ENCODE results near the gene XKR3.

Gene XKR3

DNA sequence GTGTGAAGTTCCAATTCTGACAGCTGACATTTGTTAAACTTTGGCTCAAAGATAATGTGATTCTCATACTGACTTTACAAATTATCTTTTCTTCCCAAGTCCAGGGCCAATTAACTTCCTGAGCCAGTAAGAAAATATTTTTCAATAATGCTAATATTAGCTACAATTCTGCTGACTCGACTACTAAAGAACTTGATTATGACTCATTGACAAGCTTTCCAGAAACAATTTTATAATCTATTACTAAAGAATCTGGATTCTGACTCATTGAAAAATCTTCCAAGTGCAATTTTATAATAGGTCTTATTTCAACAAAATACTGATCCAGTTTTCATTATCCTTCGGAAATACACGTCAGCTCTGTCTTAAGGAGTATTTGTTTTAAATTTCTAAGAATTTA is 12.9 kb upstream of the XKR3 start:
- no peak overlapping the region for H3K4me3 ChIP-seq (ENCODE audit: low read depth in 1 of 2, low read length in 2 of 2)
- H3K4me1 ChIP-seq (ENCODE audit: control insufficient read depth in 1 of 2, insufficient read depth in 2 of 2, low read length in 2 of 2) = no peaks in the 10 kb centered on the region
- no peak overlapping the region for H3K27ac ChIP-seq (ENCODE audit: low read depth, low read length)
- H3K27me3 ChIP-seq (ENCODE audit: control insufficient read depth in 1 of 2, insufficient read depth in 2 of 2, low read length in 2 of 2) = no peaks in the 10 kb centered on the region
- H3K9ac ChIP-seq (ENCODE audit: low read depth in 1 of 2, low read length in 2 of 2) = no peak overlapping the region
- peaks cover 0 to 6% of the 10 kb centered on the region in 2 donors for H3K9me3 ChIP-seq (ENCODE audit: control insufficient read depth in 1 of 2, low read length in 2 of 2)
- H3K36me3 ChIP-seq (ENCODE audit: control insufficient read depth in 1 of 2, insufficient read depth in 2 of 2, low read length in 2 of 2) = no peaks in the 10 kb centered on the region

GRCh38 chr22:16834971-16835370 is 9.8 kb upstream of the XKR3 start:
- Histone ChIP-seq H3K36me3 (ENCODE audit: control insufficient read depth in 1 of 2, insufficient read depth in 2 of 2, low read length in 2 of 2) (no peaks in the 10 kb centered on the region), H3K9ac (ENCODE audit: low read depth in 1 of 2, low read length in 2 of 2) (no peak overlapping the region), H3K9me3 (ENCODE audit: control insufficient read depth in 1 of 2, low read length in 2 of 2) (peaks cover 0 to 6% of the 10 kb centered on the region in 2 donors)

GRCh38 chr22:16831257-16831656 is 6.0 kb upstream of the XKR3 start:
- Histone ChIP-seq H3K27me3 (ENCODE audit: control insufficient read depth in 1 of 2, insufficient read depth in 2 of 2, low read length in 2 of 2) (no peaks in the 10 kb centered on the region), H3K36me3 (ENCODE audit: control insufficient read depth in 1 of 2, insufficient read depth in 2 of 2, low read length in 2 of 2) (no peaks in the 10 kb centered on the region), H3K4me1 (ENCODE audit: control insufficient read depth in 1 of 2, insufficient read depth in 2 of 2, low read length in 2 of 2) (no peaks in the 10 kb centered on the region), H3K27ac (ENCODE audit: low read depth, low read length) (no peak overlapping the region), H3K9ac (ENCODE audit: low read depth in 1 of 2, low read length in 2 of 2) (no peak overlapping the region), H3K4me3 (ENCODE audit: low read depth in 1 of 2, low read length in 2 of 2) (no peak overlapping the region), H3K9me3 (ENCODE audit: control insufficient read depth in 1 of 2, low read length in 2 of 2) (peaks cover 0 to 5% of the 10 kb centered on the region in 2 donors)

More at GRCh38 chr22:16834971-16835370, 9.8 kb upstream of the XKR3 start:
- H3K4me3 ChIP-seq (ENCODE audit: low read depth in 1 of 2, low read length in 2 of 2) = no peak overlapping the region
- H3K4me1 ChIP-seq (ENCODE audit: control insufficient read depth in 1 of 2, insufficient read depth in 2 of 2, low read length in 2 of 2) = no peaks in the 10 kb centered on the region
- no peak overlapping the region for H3K27ac ChIP-seq (ENCODE audit: low read depth, low read length)
- H3K27me3 ChIP-seq (ENCODE audit: control insufficient read depth in 1 of 2, insufficient read depth in 2 of 2, low read length in 2 of 2) = no peaks in the 10 kb centered on the region

- H3K4me3 ChIP-seq (ENCODE audit: low read depth in 1 of 2, low read length in 2 of 2) = no peak overlapping the region
- no peaks in the 10 kb centered on the region for H3K36me3 ChIP-seq (ENCODE audit: control insufficient read depth in 1 of 2, insufficient read depth in 2 of 2, low read length in 2 of 2)
- peaks cover 0 to 5% of the 10 kb centered on the region in 2 donors for H3K9me3 ChIP-seq (ENCODE audit: control insufficient read depth in 1 of 2, low read length in 2 of 2)
- H3K27me3 ChIP-seq (ENCODE audit: control insufficient read depth in 1 of 2, insufficient read depth in 2 of 2, low read length in 2 of 2) = no peaks in the 10 kb centered on the region
- H3K9ac ChIP-seq (ENCODE audit: low read depth in 1 of 2, low read length in 2 of 2) = no peak overlapping the region
- H3K4me1 ChIP-seq (ENCODE audit: control insufficient read depth in 1 of 2, insufficient read depth in 2 of 2, low read length in 2 of 2) = no peaks in the 10 kb centered on the region
- H3K27ac ChIP-seq (ENCODE audit: low read depth, low read length) = no peak overlapping the region
Observed at GRCh38 chr22:16829985-16830384, 4.8 kb upstream of the XKR3 start.

- Histone ChIP-seq H3K36me3 (ENCODE audit: control insufficient read depth in 1 of 2, insufficient read depth in 2 of 2, low read length in 2 of 2) (no peaks in the 10 kb centered on the region), H3K9me3 (ENCODE audit: control insufficient read depth in 1 of 2, low read length in 2 of 2) (peaks cover 0 to 2% of the 10 kb centered on the region in 2 donors), H3K4me3 (ENCODE audit: low read depth in 1 of 2, low read length in 2 of 2) (no peak overlapping the region), H3K27me3 (ENCODE audit: control insufficient read depth in 1 of 2, insufficient read depth in 2 of 2, low read length in 2 of 2) (no peaks in the 10 kb centered on the region), H3K9ac (ENCODE audit: low read depth in 1 of 2, low read length in 2 of 2) (no peak overlapping the region), H3K4me1 (ENCODE audit: control insufficient read depth in 1 of 2, insufficient read depth in 2 of 2, low read length in 2 of 2) (no peaks in the 10 kb centered on the region), H3K27ac (ENCODE audit: low read depth, low read length) (no peak overlapping the region)
Observed at GRCh38 chr22:16828876-16829275, 3.7 kb upstream of the XKR3 start.

DNA sequence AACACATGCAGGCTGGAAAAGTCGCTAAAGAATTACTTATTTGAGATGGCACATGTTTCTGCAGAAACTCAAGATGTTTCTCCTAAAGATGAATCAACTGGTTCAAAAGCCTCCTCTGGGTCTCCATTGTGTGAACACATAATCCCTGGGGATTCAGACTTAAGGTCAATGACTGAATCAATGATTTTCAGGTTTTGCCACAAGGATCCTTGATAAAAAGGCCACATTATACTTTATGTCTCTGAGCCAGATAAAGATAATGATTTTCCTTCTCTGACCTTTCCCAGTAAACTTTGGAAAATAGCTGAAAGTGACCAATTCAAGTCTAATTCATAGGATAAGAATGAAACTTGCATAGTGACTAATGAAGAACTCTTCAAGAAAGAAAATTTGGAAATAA is 2.3 kb upstream of the XKR3 start:
- Histone ChIP-seq H3K36me3 (ENCODE audit: control insufficient read depth in 1 of 2, insufficient read depth in 2 of 2, low read length in 2 of 2) (no peaks in the 10 kb centered on the region), H3K27ac (ENCODE audit: low read depth, low read length) (no peak overlapping the region), H3K4me3 (ENCODE audit: low read depth in 1 of 2, low read length in 2 of 2) (no peak overlapping the region), H3K9ac (ENCODE audit: low read depth in 1 of 2, low read length in 2 of 2) (no peak overlapping the region), H3K4me1 (ENCODE audit: control insufficient read depth in 1 of 2, insufficient read depth in 2 of 2, low read length in 2 of 2) (no peaks in the 10 kb centered on the region), H3K27me3 (ENCODE audit: control insufficient read depth in 1 of 2, insufficient read depth in 2 of 2, low read length in 2 of 2) (no peaks in the 10 kb centered on the region), H3K9me3 (ENCODE audit: control insufficient read depth in 1 of 2, low read length in 2 of 2) (peaks cover 0 to 4% of the 10 kb centered on the region in 2 donors)

DNA sequence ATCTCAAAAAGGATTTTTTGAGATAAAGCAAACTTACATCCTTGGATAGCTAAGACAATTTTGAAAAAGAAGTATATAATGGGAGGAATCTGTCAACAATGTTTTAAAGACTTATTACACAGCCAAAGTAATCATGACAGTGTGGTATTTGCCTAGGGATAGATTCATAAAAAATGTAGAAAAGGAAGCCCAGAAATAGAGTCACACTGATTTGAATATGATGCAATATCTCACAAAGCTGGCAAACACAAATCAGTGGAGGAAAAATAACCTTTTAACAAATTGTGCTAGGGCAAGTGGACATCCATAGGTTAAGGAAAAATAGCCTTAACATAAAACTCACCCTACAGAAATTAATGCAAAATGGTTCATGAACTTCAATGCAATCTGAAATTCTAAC is 6.0 kb downstream of the XKR3 start:
- no peak overlapping the region for H3K4me3 ChIP-seq (ENCODE audit: low read depth in 1 of 2, low read length in 2 of 2)
- no peaks in the 10 kb centered on the region for H3K27me3 ChIP-seq (ENCODE audit: control insufficient read depth in 1 of 2, insufficient read depth in 2 of 2, low read length in 2 of 2)
- H3K27ac ChIP-seq (ENCODE audit: low read depth, low read length) = no peak overlapping the region
- no peaks in the 10 kb centered on the region for H3K36me3 ChIP-seq (ENCODE audit: control insufficient read depth in 1 of 2, insufficient read depth in 2 of 2, low read length in 2 of 2)
- H3K9me3 ChIP-seq (ENCODE audit: control insufficient read depth in 1 of 2, low read length in 2 of 2) = peaks cover 2 to 6% of the 10 kb centered on the region in 2 donors
- H3K4me1 ChIP-seq (ENCODE audit: control insufficient read depth in 1 of 2, insufficient read depth in 2 of 2, low read length in 2 of 2) = no peaks in the 10 kb centered on the region
- no peak overlapping the region for H3K9ac ChIP-seq (ENCODE audit: low read depth in 1 of 2, low read length in 2 of 2)

DNA sequence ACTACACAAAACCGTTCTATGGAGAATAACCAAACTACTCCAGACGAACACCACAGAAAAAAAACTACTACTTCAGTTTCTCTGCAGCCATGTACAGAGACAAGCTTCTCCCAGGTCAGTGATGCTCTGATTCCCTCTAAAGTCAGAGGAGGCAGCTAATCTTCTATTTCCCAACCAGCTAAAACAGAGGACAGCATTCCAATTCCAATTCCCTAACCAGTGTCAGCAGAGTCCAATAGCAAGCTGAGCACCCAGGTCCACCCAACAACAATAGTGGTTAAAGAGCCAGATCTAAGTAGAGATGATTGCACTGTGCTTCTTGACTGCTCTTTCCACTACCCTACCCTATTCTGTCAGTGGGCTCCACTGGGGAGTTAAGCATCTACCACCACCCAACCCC is 6.7 kb downstream of the XKR3 start:
- Histone ChIP-seq H3K4me1 (ENCODE audit: control insufficient read depth in 1 of 2, insufficient read depth in 2 of 2, low read length in 2 of 2) (no peaks in the 10 kb centered on the region), H3K4me3 (ENCODE audit: low read depth in 1 of 2, low read length in 2 of 2) (no peak overlapping the region), H3K27ac (ENCODE audit: low read depth, low read length) (no peak overlapping the region), H3K27me3 (ENCODE audit: control insufficient read depth in 1 of 2, insufficient read depth in 2 of 2, low read length in 2 of 2) (no peaks in the 10 kb centered on the region), H3K9ac (ENCODE audit: low read depth in 1 of 2, low read length in 2 of 2) (no peak overlapping the region), H3K9me3 (ENCODE audit: control insufficient read depth in 1 of 2, low read length in 2 of 2) (peaks cover 5 to 6% of the 10 kb centered on the region in 2 donors), H3K36me3 (ENCODE audit: control insufficient read depth in 1 of 2, insufficient read depth in 2 of 2, low read length in 2 of 2) (no peaks in the 10 kb centered on the region)

DNA sequence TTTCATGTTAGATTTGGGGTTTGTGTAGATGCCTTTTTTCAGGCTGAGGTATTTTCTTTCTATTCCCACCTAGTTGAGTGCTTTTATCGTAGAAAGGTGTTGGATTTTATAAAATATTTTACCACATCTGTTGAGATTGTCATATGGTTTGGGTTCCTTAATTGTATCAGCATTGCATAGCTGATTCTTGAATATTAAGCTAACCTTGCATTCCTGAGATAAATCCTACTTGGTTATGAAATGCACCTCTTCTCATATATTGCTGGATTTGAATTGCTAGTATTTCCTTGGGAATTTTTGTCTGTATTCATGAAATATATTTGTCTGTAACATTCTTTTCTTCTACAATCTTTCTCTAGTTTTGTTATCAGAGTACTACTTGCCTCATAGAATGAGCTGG is 10.1 kb downstream of the XKR3 start:
- Histone ChIP-seq H3K36me3 (ENCODE audit: control insufficient read depth in 1 of 2, insufficient read depth in 2 of 2, low read length in 2 of 2) (no peaks in the 10 kb centered on the region), H3K27ac (ENCODE audit: low read depth, low read length) (no peak overlapping the region), H3K4me1 (ENCODE audit: control insufficient read depth in 1 of 2, insufficient read depth in 2 of 2, low read length in 2 of 2) (no peaks in the 10 kb centered on the region), H3K9ac (ENCODE audit: low read depth in 1 of 2, low read length in 2 of 2) (no peak overlapping the region), H3K4me3 (ENCODE audit: low read depth in 1 of 2, low read length in 2 of 2) (no peak overlapping the region), H3K9me3 (ENCODE audit: control insufficient read depth in 1 of 2, low read length in 2 of 2) (peaks cover 5 to 6% of the 10 kb centered on the region in 2 donors), H3K27me3 (ENCODE audit: control insufficient read depth in 1 of 2, insufficient read depth in 2 of 2, low read length in 2 of 2) (no peaks in the 10 kb centered on the region)

- no peaks in the 10 kb centered on the region for H3K4me1 ChIP-seq (ENCODE audit: control insufficient read depth in 1 of 2, insufficient read depth in 2 of 2, low read length in 2 of 2)
- H3K27ac ChIP-seq (ENCODE audit: low read depth, low read length) = no peak overlapping the region
- H3K9ac ChIP-seq (ENCODE audit: low read depth in 1 of 2, low read length in 2 of 2) = no peak overlapping the region
- no peaks in the 10 kb centered on the region for H3K27me3 ChIP-seq (ENCODE audit: control insufficient read depth in 1 of 2, insufficient read depth in 2 of 2, low read length in 2 of 2)
- peaks cover 5% of the 10 kb centered on the region in 2 donors for H3K9me3 ChIP-seq (ENCODE audit: control insufficient read depth in 1 of 2, low read length in 2 of 2)
- H3K36me3 ChIP-seq (ENCODE audit: control insufficient read depth in 1 of 2, insufficient read depth in 2 of 2, low read length in 2 of 2) = no peaks in the 10 kb centered on the region
- H3K4me3 ChIP-seq (ENCODE audit: low read depth in 1 of 2, low read length in 2 of 2) = no peak overlapping the region
Observed at GRCh38 chr22:16810188-16810802, 14.9 kb downstream of the XKR3 start.

GRCh38 chr22:16808744-16809143 is 16.5 kb downstream of the XKR3 start:
- no peak overlapping the region for H3K9ac ChIP-seq (ENCODE audit: low read depth in 1 of 2, low read length in 2 of 2)
- H3K27me3 ChIP-seq (ENCODE audit: control insufficient read depth in 1 of 2, insufficient read depth in 2 of 2, low read length in 2 of 2) = no peaks in the 10 kb centered on the region
- H3K4me3 ChIP-seq (ENCODE audit: low read depth in 1 of 2, low read length in 2 of 2) = no peak overlapping the region
- H3K4me1 ChIP-seq (ENCODE audit: control insufficient read depth in 1 of 2, insufficient read depth in 2 of 2, low read length in 2 of 2) = no peaks in the 10 kb centered on the region
- no peaks in the 10 kb centered on the region for H3K36me3 ChIP-seq (ENCODE audit: control insufficient read depth in 1 of 2, insufficient read depth in 2 of 2, low read length in 2 of 2)
- H3K9me3 ChIP-seq (ENCODE audit: control insufficient read depth in 1 of 2, low read length in 2 of 2) = peaks cover 0 to 5% of the 10 kb centered on the region in 2 donors
- H3K27ac ChIP-seq (ENCODE audit: low read depth, low read length) = no peak overlapping the region
